ENCODE results near the gene OR9A2.

DNA sequence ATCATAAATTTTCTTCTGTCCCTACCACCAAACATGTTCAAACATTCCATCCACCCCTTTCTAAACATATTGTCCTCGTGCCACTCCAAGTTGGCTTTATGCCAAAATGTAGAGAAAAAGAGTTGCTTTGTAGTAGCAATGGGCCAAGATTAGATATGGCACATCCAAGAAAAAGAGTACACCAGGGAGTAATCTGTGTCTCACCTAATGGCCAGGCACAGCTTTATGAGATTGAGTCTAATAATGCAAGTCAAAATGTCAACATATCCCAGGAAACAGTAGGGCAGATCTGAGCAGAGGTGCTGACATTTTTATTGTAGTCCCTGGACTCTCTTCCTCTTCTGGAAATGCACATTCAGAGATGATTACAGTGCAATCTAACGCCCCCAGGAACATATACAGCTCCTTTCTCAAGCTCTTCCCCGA is 19.5 kb upstream of the OR9A2 start:
- TF ChIP-seq, protein P1, sequence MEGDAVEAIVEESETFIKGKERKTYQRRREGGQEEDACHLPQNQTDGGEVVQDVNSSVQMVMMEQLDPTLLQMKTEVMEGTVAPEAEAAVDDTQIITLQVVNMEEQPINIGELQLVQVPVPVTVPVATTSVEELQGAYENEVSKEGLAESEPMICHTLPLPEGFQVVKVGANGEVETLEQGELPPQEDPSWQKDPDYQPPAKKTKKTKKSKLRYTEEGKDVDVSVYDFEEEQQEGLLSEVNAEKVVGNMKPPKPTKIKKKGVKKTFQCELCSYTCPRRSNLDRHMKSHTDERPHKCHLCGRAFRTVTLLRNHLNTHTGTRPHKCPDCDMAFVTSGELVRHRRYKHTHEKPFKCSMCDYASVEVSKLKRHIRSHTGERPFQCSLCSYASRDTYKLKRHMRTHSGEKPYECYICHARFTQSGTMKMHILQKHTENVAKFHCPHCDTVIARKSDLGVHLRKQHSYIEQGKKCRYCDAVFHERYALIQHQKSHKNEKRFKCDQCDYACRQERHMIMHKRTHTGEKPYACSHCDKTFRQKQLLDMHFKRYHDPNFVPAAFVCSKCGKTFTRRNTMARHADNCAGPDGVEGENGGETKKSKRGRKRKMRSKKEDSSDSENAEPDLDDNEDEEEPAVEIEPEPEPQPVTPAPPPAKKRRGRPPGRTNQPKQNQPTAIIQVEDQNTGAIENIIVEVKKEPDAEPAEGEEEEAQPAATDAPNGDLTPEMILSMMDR (IDR thresholded peaks at IDR 0.05 in 2 of 3, conservative IDR thresholded peaks at IDR 0.05 in 1 of 3; ENCODE audit: borderline replicate concordance in 1 of 3, insufficient read depth in 1 of 3, low read depth in 2 of 3, low read length in 2 of 3) = no peak
- no peak for TF ChIP-seq SRF (IDR thresholded peaks at IDR 0.05; ENCODE audit: low read depth)
- no peak for TF ChIP-seq EZH2phosphoT487 (IDR thresholded peaks at IDR 0.05; ENCODE audit: borderline replicate concordance)
- TF ChIP-seq EZH2 (IDR thresholded peaks at IDR 0.05) = no peak
- TF ChIP-seq RAD21 (IDR thresholded peaks at IDR 0.05; ENCODE audit: low read depth) = no peak
- TF ChIP-seq POLR2AphosphoS5 (IDR thresholded peaks at IDR 0.05; ENCODE audit: low read depth, low read length) = no peak
- TF ChIP-seq ZNF274 (IDR thresholded peaks at IDR 0.05; ENCODE audit: low read depth, low read length) = no peak
- TF ChIP-seq SIN3A (IDR thresholded peaks at IDR 0.05; ENCODE audit: low read depth) = no peak
- TF ChIP-seq, protein P2, sequence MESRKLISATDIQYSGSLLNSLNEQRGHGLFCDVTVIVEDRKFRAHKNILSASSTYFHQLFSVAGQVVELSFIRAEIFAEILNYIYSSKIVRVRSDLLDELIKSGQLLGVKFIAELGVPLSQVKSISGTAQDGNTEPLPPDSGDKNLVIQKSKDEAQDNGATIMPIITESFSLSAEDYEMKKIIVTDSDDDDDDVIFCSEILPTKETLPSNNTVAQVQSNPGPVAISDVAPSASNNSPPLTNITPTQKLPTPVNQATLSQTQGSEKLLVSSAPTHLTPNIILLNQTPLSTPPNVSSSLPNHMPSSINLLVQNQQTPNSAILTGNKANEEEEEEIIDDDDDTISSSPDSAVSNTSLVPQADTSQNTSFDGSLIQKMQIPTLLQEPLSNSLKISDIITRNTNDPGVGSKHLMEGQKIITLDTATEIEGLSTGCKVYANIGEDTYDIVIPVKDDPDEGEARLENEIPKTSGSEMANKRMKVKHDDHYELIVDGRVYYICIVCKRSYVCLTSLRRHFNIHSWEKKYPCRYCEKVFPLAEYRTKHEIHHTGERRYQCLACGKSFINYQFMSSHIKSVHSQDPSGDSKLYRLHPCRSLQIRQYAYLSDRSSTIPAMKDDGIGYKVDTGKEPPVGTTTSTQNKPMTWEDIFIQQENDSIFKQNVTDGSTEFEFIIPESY (IDR thresholded peaks at IDR 0.05; ENCODE audit: extremely low read depth, insufficient replicate concordance, low read length) = no peak
- TF ChIP-seq POLR2A (IDR thresholded peaks at IDR 0.05; ENCODE audit: borderline replicate concordance, extremely low read depth, insufficient read depth, insufficient read length) = no peak
- TF ChIP-seq SP1 (IDR thresholded peaks at IDR 0.05; ENCODE audit: low read depth) = no peak
- TF ChIP-seq, protein P3, sequence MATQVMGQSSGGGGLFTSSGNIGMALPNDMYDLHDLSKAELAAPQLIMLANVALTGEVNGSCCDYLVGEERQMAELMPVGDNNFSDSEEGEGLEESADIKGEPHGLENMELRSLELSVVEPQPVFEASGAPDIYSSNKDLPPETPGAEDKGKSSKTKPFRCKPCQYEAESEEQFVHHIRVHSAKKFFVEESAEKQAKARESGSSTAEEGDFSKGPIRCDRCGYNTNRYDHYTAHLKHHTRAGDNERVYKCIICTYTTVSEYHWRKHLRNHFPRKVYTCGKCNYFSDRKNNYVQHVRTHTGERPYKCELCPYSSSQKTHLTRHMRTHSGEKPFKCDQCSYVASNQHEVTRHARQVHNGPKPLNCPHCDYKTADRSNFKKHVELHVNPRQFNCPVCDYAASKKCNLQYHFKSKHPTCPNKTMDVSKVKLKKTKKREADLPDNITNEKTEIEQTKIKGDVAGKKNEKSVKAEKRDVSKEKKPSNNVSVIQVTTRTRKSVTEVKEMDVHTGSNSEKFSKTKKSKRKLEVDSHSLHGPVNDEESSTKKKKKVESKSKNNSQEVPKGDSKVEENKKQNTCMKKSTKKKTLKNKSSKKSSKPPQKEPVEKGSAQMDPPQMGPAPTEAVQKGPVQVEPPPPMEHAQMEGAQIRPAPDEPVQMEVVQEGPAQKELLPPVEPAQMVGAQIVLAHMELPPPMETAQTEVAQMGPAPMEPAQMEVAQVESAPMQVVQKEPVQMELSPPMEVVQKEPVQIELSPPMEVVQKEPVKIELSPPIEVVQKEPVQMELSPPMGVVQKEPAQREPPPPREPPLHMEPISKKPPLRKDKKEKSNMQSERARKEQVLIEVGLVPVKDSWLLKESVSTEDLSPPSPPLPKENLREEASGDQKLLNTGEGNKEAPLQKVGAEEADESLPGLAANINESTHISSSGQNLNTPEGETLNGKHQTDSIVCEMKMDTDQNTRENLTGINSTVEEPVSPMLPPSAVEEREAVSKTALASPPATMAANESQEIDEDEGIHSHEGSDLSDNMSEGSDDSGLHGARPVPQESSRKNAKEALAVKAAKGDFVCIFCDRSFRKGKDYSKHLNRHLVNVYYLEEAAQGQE (IDR thresholded peaks at IDR 0.05; ENCODE audit: low read depth) = no peak
